IPS DF 4.7 (cell line): ENCODE data around the gene AMN.

Experiments
- DNase-seq: peaks from one replicate; pipeline ENCODE4 v3.0.0-alpha.2; 2013; ENCODE audit warnings: low spot score; ENCODE audit errors: extremely low read depth

AMN gene

GRCh38 chr14:102927878-102928411 lies 5.5 kb downstream of the AMN start:
- no peak for DNase-seq

- DNase-seq = no peak
These were observed 6.2 kb downstream of the AMN start for GRCh38 chr14:102928412-102929240.

- DNase-seq = no peak
These were observed 7.0 kb downstream of the AMN start for GRCh38 chr14:102929241-102930137.

- no peak for DNase-seq
These were observed 7.8 kb downstream of the AMN start for GRCh38 chr14:102930138-102930752.

- no peak for DNase-seq
These were observed 8.5 kb downstream of the AMN start for GRCh38 chr14:102930753-102931579.

- no peak for DNase-seq
These were observed 9.3 kb downstream of the AMN start for GRCh38 chr14:102931580-102932285.

- no peak for DNase-seq
These were observed 10.2 kb downstream of the AMN start for GRCh38 chr14:102932484-102933248.

- no peak for DNase-seq
These were observed 11.3 kb downstream of the AMN start for GRCh38 chr14:102933618-102934231.

GRCh38 chr14:102935756-102936155 lies 13.3 kb downstream of the AMN start:
- no peak for DNase-seq

GRCh38 chr14:102937331-102938175 lies 15.1 kb downstream of the AMN start:
- DNase-seq = no peak

GRCh38 chr14:102938191-102938590 lies 15.7 kb downstream of the AMN start:
- DNase-seq = no peak

GRCh38 chr14:102939329-102939728 lies 16.9 kb downstream of the AMN start:
- no peak for DNase-seq

GRCh38 chr14:102939820-102940561 lies 17.5 kb downstream of the AMN start:
- no peak for DNase-seq

GRCh38 chr14:102940729-102941362 lies 18.4 kb downstream of the AMN start:
- no peak for DNase-seq

- DNase-seq = no peak
These were observed 19.1 kb downstream of the AMN start for GRCh38 chr14:102941419-102942011.

GRCh38 chr14:102942069-102942468 lies 19.6 kb downstream of the AMN start:
- no peak for DNase-seq
